Gastrocnemius medialis (tissue), 4 donors: Measurements from ENCODE around the gene TUBA3D.
"Not testable (repeated sequence)": the region's sequence is repeated elsewhere in the genome, so short reads cannot be mapped to it uniquely, and the experiment has no call there.

Experiments used
- CTCF ChIP-seq, 5 experiments: fragments of 450-650 bp in 3 of 5; fragments of 200-600 bp in 2 of 5; sonication (generic) in 2 of 5; IDR thresholded peaks in 4 of 5; conservative IDR thresholded peaks in 1 of 5; 1 replicate in 4 of 5; 2 replicates in 1 of 5; pipeline ENCODE4 v1.5.1; 2016 to 2019; ENCODE audit warnings: antibody characterized with exemption in 5 of 5, mild to moderate bottlenecking in 3 of 5, moderate library complexity in 3 of 5
- POLR2A ChIP-seq, 2 donors: fragments of 450-650 bp; IDR thresholded peaks; one replicate each; pipeline ENCODE4 v1.6.1; 2017; ENCODE audit warnings: antibody characterized with exemption in 2 of 2, mild to moderate bottlenecking in 2 of 2, moderate library complexity in 2 of 2

- not testable (repeated sequence) for TF ChIP-seq CTCF (IDR thresholded peaks at IDR 0.05 in 4 of 5, conservative IDR thresholded peaks at IDR 0.05 in 1 of 5); POLR2A (IDR thresholded peaks at IDR 0.05)
Observed at GRCh38 chr2:131490616-131491468, 14.9 kb downstream of the TUBA3D start.
